Umbilical cord (tissue), 2 donors: ENCODE results near the gene LAD1. TPM values are rescaled to one million over a fixed set of nuclear protein-coding genes. Genes with fewer than 3 reads are reported as not detected.

Source experiments
- DNase-seq: peaks from one replicate; pipeline ENCODE4 v3.0.0-alpha.2; 2015; ENCODE audit warnings: low spot score
- total RNA-seq: library from RNA; depleted of rRNA; stranded (reverse); fragments of >200 nt; gene quantifications from one replicate; pipeline ENCODE4 v1.2.3, GENCODE V29; 2014; ENCODE audit warnings: low replicate concordance; ENCODE audit not compliant: insufficient read depth

LAD1 gene
- total RNA-seq, 1 donor from 2014 or later, result 8.2 TPM

GRCh38 chr1:201391651-201392511 lies 7.2 kb downstream of the LAD1 start:
- DNase-seq, result no peak

- no peak for DNase-seq
Measured at GRCh38 chr1:201391225-201391624, 7.9 kb downstream of the LAD1 start.

DNA sequence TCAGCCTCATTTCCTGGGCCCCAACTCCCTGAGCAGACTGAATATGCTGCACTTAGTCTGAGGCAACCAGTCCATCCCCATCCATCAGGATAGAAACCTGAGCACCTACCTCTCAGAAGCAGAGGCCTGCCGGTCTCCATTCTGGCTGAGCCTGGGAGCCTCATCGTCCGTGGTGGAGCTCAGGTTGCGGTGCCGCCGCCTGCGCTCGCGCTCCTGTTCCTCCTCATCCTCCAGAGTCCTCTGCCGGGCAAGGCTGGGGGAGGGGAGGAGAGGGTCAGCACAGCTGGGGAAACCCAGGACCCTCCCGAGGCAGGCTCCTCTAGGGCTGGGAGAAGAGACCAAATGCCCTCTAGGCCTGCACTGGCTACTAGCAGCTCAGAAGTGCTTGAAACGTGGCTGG lies 10.1 kb downstream of the LAD1 start:
- DNase-seq, result no peak

- no peak for DNase-seq
Measured at GRCh38 chr1:201386208-201386607, 12.9 kb downstream of the LAD1 start.

- peak; percentile 41 for DNase-seq
Measured at GRCh38 chr1:201385299-201385891, 13.7 kb downstream of the LAD1 start.

GRCh38 chr1:201384406-201384782 lies 14.7 kb downstream of the LAD1 start:
- DNase-seq, result no peak

DNA sequence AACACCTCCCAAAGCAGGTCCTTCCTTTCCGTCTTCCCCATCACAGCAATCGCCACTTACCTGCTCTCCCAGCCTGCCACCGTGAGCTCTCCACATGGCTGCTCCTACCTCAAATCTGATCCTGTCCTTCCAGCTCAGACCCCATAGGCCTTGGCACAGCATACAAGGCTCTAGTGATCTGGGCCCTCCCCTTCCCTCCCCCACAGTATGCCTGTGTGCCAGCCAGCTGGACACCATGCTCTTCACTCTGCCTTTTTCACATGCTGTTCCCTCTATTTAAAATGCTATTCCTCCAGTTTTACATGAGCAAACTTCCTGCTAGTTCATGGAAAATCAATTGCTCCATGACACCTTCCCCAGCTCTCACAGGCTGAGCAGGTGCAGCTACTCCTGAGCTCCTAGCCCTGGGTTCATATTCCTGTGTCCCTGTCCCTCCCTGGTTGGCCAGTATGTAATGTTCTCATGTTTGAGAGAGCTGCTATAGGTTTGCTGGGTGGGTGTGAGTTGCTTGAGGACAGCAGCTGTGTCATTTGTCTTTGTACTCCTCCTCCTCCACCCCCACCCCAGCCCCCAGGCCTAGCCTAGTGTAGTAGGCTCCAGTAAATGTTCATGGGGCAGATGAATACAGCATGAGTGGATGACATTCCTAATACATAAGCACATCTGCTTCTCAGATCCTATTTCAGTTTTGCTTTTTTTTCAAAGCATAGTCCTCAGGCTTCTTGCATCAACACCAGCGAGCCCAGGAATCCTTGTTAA lies 15.3 kb downstream of the LAD1 start:
- DNase-seq, result peak; percentile 88

- DNase-seq, result peak; percentile 62
Measured at GRCh38 chr1:201381130-201381529, 18.0 kb downstream of the LAD1 start.

DNA sequence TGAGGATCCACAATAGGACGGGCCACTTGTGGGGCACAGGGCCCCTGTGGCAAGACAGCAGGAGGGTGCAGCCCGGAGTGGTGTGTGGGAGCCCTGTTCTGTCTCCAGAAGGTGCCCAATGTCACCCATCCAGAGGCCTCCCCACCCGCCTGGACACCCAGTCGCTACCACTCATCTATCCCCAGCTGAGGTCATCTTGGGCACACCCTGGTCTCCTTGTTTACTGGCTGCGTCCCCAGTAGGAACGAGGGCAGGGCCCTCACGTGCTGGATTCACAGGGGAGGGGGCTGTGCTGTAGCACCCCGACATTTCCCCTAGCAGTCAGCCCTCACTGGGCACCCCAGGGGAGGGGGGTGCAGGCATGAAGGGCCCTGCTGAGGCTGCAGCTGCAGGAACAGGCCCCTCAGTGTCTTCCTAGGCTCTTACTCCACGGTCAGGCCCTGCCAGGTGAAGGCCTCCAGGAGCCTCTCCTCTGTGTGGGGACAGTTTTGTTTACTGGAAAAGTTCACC lies 19.3 kb downstream of the LAD1 start:
- no peak for DNase-seq

- no peak for DNase-seq
Measured at GRCh38 chr1:201378804-201379203, 20.3 kb downstream of the LAD1 start.

GRCh38 chr1:201377611-201378092 lies 21.5 kb downstream of the LAD1 start, which contains the start of gene TNNT2:
TSS of gene TNNT2 (minus strand) at chr1:201377680. CDS start at chr1:201373254, 4,426 bp downstream.
- peak; percentile 97 for DNase-seq

DNA sequence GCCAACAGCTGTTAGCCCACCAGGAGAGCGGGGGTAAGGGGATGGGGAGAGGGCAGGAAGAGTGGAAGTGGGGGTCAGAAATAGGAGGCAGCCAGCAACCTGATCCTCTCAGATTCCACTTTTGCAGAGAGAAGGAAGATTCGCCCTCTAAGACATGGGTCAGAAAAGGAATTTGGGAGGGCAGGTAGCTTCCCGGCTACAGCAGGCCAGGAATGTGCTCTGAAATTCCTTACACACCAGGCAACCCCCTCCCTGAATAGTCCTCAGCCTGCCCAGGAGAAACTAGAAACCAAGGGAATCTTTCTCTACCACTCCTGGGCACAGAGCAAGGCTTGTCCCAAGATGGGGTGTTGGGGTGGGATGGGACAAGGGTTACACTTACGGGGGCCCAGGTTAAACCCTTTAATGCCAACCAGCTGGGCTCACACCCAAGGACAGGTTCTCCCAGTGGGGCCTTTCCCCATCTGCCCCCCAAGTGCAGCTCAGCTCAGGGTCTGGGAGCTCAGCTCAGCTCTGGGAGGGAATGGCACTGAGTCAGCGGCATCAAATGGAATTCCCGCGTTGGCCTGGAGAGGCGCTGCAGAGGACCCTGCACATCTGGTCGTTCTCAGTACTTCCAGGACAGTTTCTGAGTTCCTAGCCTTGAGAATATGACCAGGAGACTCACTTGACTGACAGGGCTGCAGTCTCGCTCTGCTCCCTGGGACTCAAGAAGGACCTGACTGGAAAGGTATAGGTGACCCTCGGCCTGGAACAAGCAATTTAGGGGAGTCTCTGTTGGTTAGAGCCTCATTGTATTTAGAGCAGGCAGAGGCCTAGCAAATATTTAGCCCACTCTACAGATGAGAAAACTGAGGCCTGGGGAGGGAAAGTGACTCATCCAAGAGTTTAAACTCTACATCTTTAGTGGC lies 22.4 kb downstream of the LAD1 start:
- DNase-seq, result peak; percentile 67

DNA sequence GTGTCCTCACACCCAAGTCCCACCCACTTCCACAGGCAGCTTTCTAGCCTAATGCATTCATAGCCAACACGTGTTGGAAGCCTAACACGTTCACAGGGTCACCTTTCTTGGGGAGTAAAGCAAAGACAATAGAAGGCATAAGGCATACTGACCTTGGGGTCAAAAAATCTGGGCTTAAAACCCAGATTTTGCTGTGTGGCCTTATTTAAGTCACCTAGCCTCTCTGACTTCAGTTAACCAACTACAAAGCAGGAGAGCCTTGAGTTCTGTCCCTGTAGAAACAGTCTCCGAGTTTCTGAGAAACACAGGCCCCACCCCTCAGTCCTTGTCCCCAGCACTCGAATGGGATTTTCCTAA lies 23.0 kb downstream of the LAD1 start:
- DNase-seq, result no peak

GRCh38 chr1:201375169-201375568 lies 24.0 kb downstream of the LAD1 start:
- no peak for DNase-seq

DNA sequence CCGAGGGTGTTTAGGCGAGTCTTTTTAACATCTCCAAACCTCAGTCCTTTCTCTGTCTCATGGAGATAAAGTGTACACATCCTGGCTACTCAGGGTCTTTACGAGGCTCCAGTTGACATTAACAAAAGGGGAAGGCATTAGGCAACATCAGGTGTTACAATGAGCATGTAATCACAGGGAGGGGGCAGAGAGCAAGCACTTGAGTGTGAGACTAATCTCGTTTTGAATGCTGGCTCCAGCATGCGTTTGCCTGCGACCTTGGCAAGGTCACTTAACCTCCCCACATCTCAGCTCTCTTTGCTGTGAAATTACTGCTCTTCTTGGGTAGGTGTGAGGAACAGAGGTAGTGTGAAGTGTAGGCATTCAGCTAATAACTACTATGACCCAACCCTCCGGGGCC lies 24.8 kb downstream of the LAD1 start:
- DNase-seq, result no peak

DNA sequence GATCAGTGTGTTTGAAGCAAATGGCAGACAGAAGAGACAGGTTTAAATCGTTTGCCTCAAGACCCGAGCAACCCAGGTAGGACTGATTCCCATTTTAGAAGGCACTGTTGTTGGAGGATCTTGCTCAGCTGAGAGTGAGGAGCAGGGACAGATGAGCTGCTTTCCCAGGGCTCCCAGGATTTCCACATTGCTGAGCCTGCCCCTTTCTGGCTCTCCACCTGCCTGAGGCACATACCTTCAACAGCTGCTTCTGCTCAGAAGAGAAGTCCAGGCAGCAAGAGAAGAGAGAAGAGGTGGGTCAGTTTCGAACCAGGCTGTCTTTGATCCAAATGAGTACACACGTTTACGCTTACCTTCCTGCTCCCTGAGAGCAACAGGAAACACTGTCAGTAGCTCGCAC lies 27.3 kb downstream of the LAD1 start:
- DNase-seq, result no peak

GRCh38 chr1:201371276-201371675 lies 27.8 kb downstream of the LAD1 start:
- peak; percentile 35 for DNase-seq

DNA sequence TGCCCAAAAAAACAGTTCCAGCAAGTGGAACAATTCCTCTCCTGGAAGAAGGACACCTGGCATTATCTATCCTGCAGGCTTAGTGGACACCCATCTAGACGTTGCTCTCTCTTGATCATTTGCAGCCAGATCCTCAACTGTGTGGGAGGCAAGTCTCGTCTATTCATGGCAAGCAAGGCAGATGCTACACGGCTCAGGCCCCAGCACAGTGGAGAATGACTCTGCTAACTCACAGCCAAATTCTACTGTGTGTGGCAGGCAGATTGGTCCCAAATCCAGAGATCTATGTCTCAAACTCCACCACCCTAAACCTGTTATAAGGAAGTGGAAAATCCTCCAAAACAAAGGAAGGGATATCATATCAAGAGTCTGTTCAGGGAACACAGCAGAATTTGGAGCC lies 28.6 kb downstream of the LAD1 start:
- no peak for DNase-seq

- DNase-seq, result no peak
Measured at GRCh38 chr1:201369209-201369608, 29.9 kb downstream of the LAD1 start.

DNA sequence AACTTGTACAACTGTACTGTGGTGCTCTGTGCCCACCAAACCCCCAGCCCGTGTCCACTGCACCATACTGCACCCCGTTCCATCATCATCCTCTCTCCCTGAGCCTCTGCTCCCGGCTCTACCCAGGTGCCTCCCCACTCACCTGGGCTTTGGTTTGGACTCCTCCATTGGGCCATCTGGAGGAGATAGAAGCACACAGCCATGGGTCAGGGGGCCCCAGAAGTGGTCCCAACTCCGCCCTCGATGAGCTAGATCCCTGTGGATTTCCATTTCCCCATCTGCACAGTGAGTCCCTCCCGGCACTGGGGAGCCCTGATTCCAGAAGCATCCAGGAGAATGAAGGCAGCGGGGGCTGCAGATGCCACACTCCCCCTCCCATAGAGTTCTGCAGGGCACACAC lies 32.4 kb downstream of the LAD1 start:
- DNase-seq, result no peak

- DNase-seq, result no peak
Measured at GRCh38 chr1:201365251-201365650, 33.9 kb downstream of the LAD1 start.
